ENCODE results near the gene ACTL7B. TPM values are rescaled to one million over a fixed set of nuclear protein-coding genes. Genes with fewer than 3 reads are reported as not detected.
"Not testable (repeated sequence)": the region's sequence is repeated elsewhere in the genome, so short reads cannot be mapped to it uniquely, and the experiment has no call there.

Gene ACTL7B
- total RNA-seq, 4 donors from 2014 or later: not detected

GRCh38 chr9:108842610-108843295, 13.0 kb downstream of the ACTL7B start:
- Histone ChIP-seq H3K36me3 (no peaks in the 10 kb centered on the region), H3K4me1 (peaks cover 7 to 29% (median 8%) of the 10 kb centered on the region in 3 donors), H3K9me3 (no peaks in the 10 kb centered on the region), H3K27ac (no peak overlapping the region), H3K27me3 (no peaks in the 10 kb centered on the region), H3K4me3 (no peak overlapping the region)
- 46 to 77% methylated on average over 16 of the region's 16 CpGs for WGBS, 2 donors
- no peak for DNase-seq
- intact Hi-C loops (cut with DNase I): no loop called here
- no peak for TF ChIP-seq CTCF (IDR thresholded peaks at IDR 0.05)
- no peak for TF ChIP-seq POLR2A (IDR thresholded peaks at IDR 0.05)

- H3K36me3 ChIP-seq; intact Hi-C loops (cut with DNase I); H3K4me3 ChIP-seq; H3K27me3 ChIP-seq; H3K9me3 ChIP-seq; DNase-seq; H3K27ac ChIP-seq: not testable (repeated sequence)
- 83 to 90% methylated on average over 5 of the region's 5 CpGs for WGBS, 2 donors
- peaks cover 3 to 44% (median 17%) of the 10 kb centered on the region in 3 donors for H3K4me1 ChIP-seq
These were observed 16.2 kb downstream of the ACTL7B start for GRCh38 chr9:108839561-108839960.

GRCh38 chr9:108838017-108838416, 17.8 kb downstream of the ACTL7B start:
- Histone ChIP-seq H3K9me3 (no peaks in the 10 kb centered on the region), H3K27ac (peak overlapping the region in 1 of 4 donors; percentile 81), H3K27me3 (no peaks in the 10 kb centered on the region), H3K36me3 (no peaks in the 10 kb centered on the region), H3K4me3 (no peak overlapping the region), H3K4me1 (peaks cover 3 to 38% (median 13%) of the 10 kb centered on the region in 3 donors)
- no peak for DNase-seq
- TF ChIP-seq CTCF (IDR thresholded peaks at IDR 0.05): no peak
- TF ChIP-seq POLR2A (IDR thresholded peaks at IDR 0.05): no peak
- intact Hi-C loops (cut with DNase I): no loop called here
- WGBS, 2 donors: 68 to 86% methylated on average over 6 of the region's 6 CpGs

GRCh38 chr9:108837530-108837929, 18.3 kb downstream of the ACTL7B start:
- TF ChIP-seq POLR2A (IDR thresholded peaks at IDR 0.05): no peak
- H3K4me1 ChIP-seq: peaks cover 3 to 38% (median 13%) of the 10 kb centered on the region in 3 donors
- DNase-seq: no peak
- 28 to 55% methylated on average over 3 of the region's 4 CpGs for WGBS, 2 donors
- no peaks in the 10 kb centered on the region for H3K9me3 ChIP-seq
- H3K27ac ChIP-seq: peak overlapping the region in 3 of 4 donors; percentile 16 to 81 (median 23)
- no peak overlapping the region for H3K4me3 ChIP-seq
- H3K36me3 ChIP-seq: no peaks in the 10 kb centered on the region
- H3K27me3 ChIP-seq: no peaks in the 10 kb centered on the region
- intact Hi-C loops (cut with DNase I): no loop called here

- TF ChIP-seq POLR2A (IDR thresholded peaks at IDR 0.05) (no peak), CTCF (IDR thresholded peaks at IDR 0.05) (no peak)
- Histone ChIP-seq H3K4me1 (peaks cover 3 to 45% (median 13%) of the 10 kb centered on the region in 3 donors), H3K4me3 (no peak overlapping the region), H3K27ac (peak overlapping the region in 3 of 4 donors; percentile 16 to 81 (median 23)), H3K9me3 (no peaks in the 10 kb centered on the region), H3K27me3 (no peaks in the 10 kb centered on the region), H3K36me3 (no peaks in the 10 kb centered on the region)
- intact Hi-C loops (cut with DNase I): no loop called here
- DNase-seq: no peak
- WGBS, 2 donors: 25 to 26% methylated on average over 5 of the region's 5 CpGs
These were observed 19.0 kb downstream of the ACTL7B start for GRCh38 chr9:108836781-108837180.

- no peaks in the 10 kb centered on the region for H3K27me3 ChIP-seq
- no peak for DNase-seq
- 6 to 40% methylated on average over 3 to 9 of the region's 9 CpGs for WGBS, 2 donors
These were observed 19.5 kb downstream of the ACTL7B start for GRCh38 chr9:108836319-108836718.

More at GRCh38 chr9:108836319-108836718, 19.5 kb downstream of the ACTL7B start:
- Histone ChIP-seq H3K9me3 (no peaks in the 10 kb centered on the region), H3K4me3 (no peak overlapping the region), H3K36me3 (no peaks in the 10 kb centered on the region), H3K27ac (peak overlapping the region in 1 of 4 donors; percentile 81), H3K4me1 (peaks cover 3 to 48% (median 13%) of the 10 kb centered on the region in 3 donors)
- intact Hi-C loops (cut with DNase I): no loop called here
- TF ChIP-seq POLR2A (IDR thresholded peaks at IDR 0.05) (no peak), CTCF (IDR thresholded peaks at IDR 0.05) (no peak)
